Liver (tissue), 3 donors: ENCODE results near the gene KRTAP4-7.
"Not testable (repeated sequence)": the region's sequence is repeated elsewhere in the genome, so short reads cannot be mapped to it uniquely, and the experiment has no call there.

Experiments
- CTCF ChIP-seq: fragments of 150-350 bp; IDR thresholded peaks from 2 replicates; pipeline ENCODE4 v1.5.1; 2017; ENCODE audit warnings: improper control_type of control experiment, low read depth, low read length; ENCODE audit not compliant: missing input control
- FOXA1 ChIP-seq: IDR thresholded peaks from 2 replicates; pipeline ENCODE4 v1.6.1; 2016; ENCODE audit warnings: antibody characterized with exemption
- JUND ChIP-seq, 2 donors: IDR thresholded peaks; 2 replicates each; pipeline ENCODE4 v1.6.1; 2016; ENCODE audit warnings: antibody characterized with exemption in 2 of 2
- RAD21 ChIP-seq, 2 donors: IDR thresholded peaks; 2 replicates each; pipeline ENCODE4 v1.6.1; 2016; ENCODE audit warnings: antibody characterized with exemption in 2 of 2, mild to moderate bottlenecking in 2 of 2
- SP1 ChIP-seq: IDR thresholded peaks from 2 replicates; pipeline ENCODE4 v1.6.1; 2018; ENCODE audit warnings: antibody characterized with exemption, mild to moderate bottlenecking
- ZBTB33 ChIP-seq: IDR thresholded peaks from 2 replicates; pipeline ENCODE4 v1.6.1; 2016; ENCODE audit warnings: antibody characterized with exemption
- donor health status: healthy.
- donor health status: healthy.

GRCh38 chr17:41123991-41124371, 40.0 kb downstream of the KRTAP4-7 start, which contains the start of gene KRTAP4-12:
- not testable (repeated sequence) for TF ChIP-seq CTCF; JUND (IDR thresholded peaks at IDR 0.05); SP1; ZBTB33; FOXA1; RAD21 (IDR thresholded peaks at IDR 0.05)
